Regular cardiac myocyte (primary cell): ENCODE data around the gene BATF. TPM values are rescaled to one million over a fixed set of nuclear protein-coding genes. Genes with fewer than 3 reads are reported as not detected.

Experiments
- total RNA-seq: library from RNA; depleted of rRNA; stranded (reverse); fragments of >200 nt; gene quantifications from 2 replicates; pipeline ENCODE4 v1.2.3, GENCODE V29; 2014

The BATF gene
- 1.2 TPM in 1 of 2 replicates, not detected in the other for total RNA-seq

DNA sequence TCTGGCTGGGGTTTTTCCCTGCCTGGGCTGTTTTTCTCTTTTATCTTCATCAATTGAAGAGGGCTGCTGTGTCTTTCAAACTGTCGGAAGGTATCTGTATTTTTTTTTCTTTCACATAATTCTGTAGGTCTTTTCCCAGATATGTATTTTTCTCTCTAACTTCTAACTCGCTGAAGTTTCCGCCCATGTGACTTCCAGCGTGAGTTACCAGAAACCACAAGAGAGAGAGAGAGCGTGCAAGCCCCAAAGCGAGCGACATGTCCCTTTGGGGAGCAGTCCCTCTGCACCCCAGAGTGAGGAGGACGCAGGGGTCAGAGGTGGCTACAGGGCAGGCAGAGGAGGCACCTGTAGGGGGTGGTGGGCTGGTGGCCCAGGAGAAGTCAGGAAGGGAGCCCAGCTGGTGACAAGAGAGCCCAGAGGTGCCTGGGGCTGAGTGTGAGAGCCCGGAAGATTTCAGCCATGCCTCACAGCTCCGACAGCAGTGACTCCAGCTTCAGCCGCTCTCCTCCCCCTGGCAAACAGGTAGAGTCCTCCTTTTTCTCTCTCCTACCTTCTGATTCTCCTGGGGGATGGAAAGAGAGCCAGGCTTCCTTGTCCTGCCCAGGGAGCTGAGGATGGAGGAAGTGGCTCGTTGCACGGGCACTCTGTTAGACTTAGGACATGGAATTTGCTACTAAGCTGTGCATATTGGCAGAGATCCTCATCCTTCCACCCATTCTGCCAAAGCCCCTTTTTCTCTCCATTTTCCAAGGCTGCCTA is at the start of gene BATF:
BATF (plus strand) TSS at position 246 of the 759 bp plus-strand sequence; CDS start at position 460, 214 bp downstream.

GRCh38 chr14:75578102-75578785 is 56.0 kb downstream of the BATF start, which contains the start of gene FLVCR2:
Gene FLVCR2, plus strand, starts transcription at chr14:75578620. Its CDS starts 353 bp downstream, at chr14:75578973.

Other genes starting within 250 kb of the BATF start
- 14.8 and 32.1 TPM in 2 replicates for gene FOS, start 243.6 kb upstream of the BATF start, total RNA-seq
- gene JDP2, start 94.4 kb upstream of the BATF start, total RNA-seq: 14.8 and 29.3 TPM in 2 replicates
- gene FLVCR2, start 56.2 kb downstream of the BATF start, total RNA-seq: 1.5 and 7.9 TPM in 2 replicates
- gene ERG28, start 138.4 kb downstream of the BATF start, total RNA-seq: 3.4 and 3.5 TPM in 2 replicates
- gene TTLL5, start 138.8 kb downstream of the BATF start, total RNA-seq: 10.1 and 14.8 TPM in 2 replicates